GM13976 (cell line): ENCODE results near the gene MOCOS.

Source experiments
- DNase-seq: peaks from one replicate; pipeline ENCODE4 v3.0.0; 2012; ENCODE audit warnings: low spot score
- CTCF ChIP-seq: IDR thresholded peaks from 2 replicates; pipeline ENCODE4 v1.5.1; 2012; ENCODE audit warnings: borderline replicate concordance, mild to moderate bottlenecking; ENCODE audit not compliant: insufficient read depth; ENCODE audit errors: extremely low read depth, missing control alignments, control extremely low read depth
- in situ Hi-C: fragments of 300-500 bp; cut with MboI; formaldehyde crosslinking; loops from one replicate; pipeline ENCODE4 v1.12.0; 2022; ENCODE audit warnings: low sequenced_read_pairs, mixed read lengths, inconsistent platforms; ENCODE audit not compliant: unreplicated experiment

Gene MOCOS

GRCh38 chr18:36304723-36305122 is 117.4 kb downstream of the MOCOS start:
- in situ Hi-C loops = no loop called here
- DNase-seq = no peak
- TF ChIP-seq CTCF = no peak

DNA sequence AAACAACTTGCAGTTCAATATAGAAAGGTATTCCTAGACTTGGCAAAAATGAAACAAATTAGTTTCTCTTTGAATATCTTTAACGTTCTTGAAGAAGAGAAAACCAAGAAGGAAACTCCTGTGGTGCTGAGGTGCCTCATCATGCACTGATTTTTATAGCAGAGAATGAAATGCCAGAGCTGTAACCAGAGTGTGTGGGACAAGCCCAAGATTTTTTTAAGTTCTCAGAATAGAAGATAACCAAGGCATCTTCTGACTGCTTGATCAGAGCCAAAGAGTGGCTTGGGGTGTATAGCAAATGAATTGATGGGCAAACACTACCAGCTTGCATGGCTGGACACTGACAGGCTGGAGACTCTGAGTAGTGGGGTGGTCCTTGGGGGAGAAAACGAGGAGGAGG is 118.1 kb downstream of the MOCOS start:
- TF ChIP-seq CTCF = no peak
- no peak for DNase-seq
- in situ Hi-C loops = no loop called here

- DNase-seq = no peak
- TF ChIP-seq CTCF = no peak
- in situ Hi-C loops = no loop called here
These were observed 120.2 kb downstream of the MOCOS start for GRCh38 chr18:36307513-36307912.

DNA sequence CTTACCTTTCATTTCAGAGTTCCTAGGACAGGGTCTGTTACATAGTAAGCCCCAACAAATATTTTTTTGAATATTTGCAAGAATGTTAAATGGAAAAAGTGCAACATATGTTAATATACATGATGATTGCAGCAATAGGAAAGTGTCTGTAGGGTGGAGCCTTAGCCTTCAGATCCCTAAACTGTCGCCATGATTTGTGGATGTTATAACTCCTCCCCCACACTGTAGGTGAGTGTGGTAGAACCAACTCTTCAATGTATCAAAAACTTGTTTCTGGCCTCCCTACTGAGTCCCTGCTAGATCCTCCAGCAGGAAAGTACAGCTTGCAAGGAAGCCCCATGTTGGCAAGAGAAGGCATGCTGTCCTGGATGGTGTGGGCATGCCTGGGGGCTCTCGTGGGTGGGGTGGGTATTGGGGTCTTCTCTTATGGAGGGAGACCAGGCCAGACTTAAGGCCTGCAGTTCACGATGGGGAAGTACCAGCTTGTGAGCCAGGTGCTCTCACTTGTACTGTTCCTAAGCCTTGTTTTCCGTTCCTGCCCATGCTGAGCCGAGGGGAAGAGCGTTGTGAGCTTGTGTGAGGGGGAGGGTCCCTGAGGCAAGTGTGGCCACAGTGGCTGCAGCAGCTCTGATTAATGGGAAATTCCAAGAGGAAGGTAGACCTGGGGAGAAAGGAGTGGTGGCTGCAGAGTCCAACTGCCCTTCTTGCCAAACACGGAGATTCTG is 121.6 kb downstream of the MOCOS start:
- no peak for TF ChIP-seq CTCF
- in situ Hi-C loops = no loop called here
- DNase-seq = no peak

DNA sequence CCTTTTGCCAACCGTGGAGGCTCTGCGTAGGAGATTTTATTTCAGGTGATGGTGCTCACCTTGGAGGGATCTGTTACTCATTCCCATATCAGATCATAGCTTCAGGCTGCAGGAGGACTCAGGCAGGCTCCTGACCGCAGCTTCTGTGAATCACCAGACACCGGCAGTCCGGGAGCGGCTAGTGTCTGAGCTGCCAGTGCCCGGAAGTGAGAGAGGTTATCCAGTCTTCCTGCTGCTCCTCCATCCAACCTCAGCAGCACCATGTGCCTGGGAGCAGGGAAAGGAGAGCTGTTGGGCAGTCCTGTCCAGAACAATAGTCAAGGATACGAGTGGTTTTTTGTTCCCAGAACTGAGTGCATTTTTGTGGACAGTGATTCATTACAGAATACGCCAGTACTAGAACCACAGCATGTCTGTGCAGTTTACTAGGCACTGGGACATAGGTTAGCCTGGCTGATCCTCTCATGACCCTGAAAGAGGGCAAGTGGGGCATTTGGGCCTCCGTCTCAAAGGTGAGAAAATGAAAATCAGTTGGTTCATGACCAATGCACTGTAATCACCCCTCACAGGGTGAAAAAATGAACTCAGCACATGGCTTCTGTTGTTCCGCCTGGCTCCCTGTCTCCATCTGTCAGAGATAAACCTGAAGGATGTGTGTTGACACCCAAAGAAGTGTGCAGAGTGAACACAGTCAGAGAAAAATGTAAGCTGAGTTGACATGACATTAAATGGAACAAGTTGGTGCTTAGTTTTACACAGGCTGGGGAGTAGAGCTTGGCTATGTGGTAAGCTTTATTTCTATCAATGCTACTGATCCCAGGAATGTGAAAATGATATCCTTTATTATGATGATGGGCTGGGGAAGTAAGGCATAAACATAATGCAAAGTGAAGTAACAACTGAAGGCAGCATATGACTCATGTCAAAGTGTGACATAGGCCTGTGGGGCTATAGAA is 122.4 kb downstream of the MOCOS start:
- DNase-seq = no peak
- TF ChIP-seq CTCF = no peak
- in situ Hi-C loops = no loop called here

- no peak for DNase-seq
- in situ Hi-C loops = no loop called here
- TF ChIP-seq CTCF = no peak
These were observed 123.8 kb downstream of the MOCOS start for GRCh38 chr18:36311026-36311570.
